GM12878 (cell line): ENCODE measurements around the gene NEGR1.

ENCODE experiments used
- GABPA ChIP-seq: IDR thresholded peaks from 2 replicates; pipeline ENCODE4 v1.6.1; 2014; ENCODE audit warnings: antibody characterized with exemption, low read depth, mild to moderate bottlenecking, inconsistent platforms
- POU2F2 ChIP-seq: IDR thresholded peaks from 3 replicates; pipeline ENCODE4 v1.6.1; 2011; ENCODE audit warnings: low read depth, mild to moderate bottlenecking, low read length, borderline replicate concordance
- SREBF1 ChIP-seq: IDR thresholded peaks from 2 replicates; pipeline ENCODE4 v1.6.1; 2012; ENCODE audit warnings: mild to moderate bottlenecking, low read length
- TF ChIP-seq, protein P1 (sequence below), 3 experiments: IDR thresholded peaks in 2 of 3; conservative IDR thresholded peaks in 1 of 3; 2 replicates each; pipeline ENCODE4 v1.5.1; 2011; ENCODE audit warnings: low read depth in 3 of 3, low read length in 3 of 3, mild to moderate bottlenecking in 3 of 3, control low read depth in 2 of 3, moderate library complexity in 2 of 3, inconsistent platforms in 1 of 3, mixed read lengths in 1 of 3; ENCODE audit not compliant: control insufficient read depth in 2 of 3, insufficient read depth in 1 of 3; ENCODE audit errors: extremely low read depth in 1 of 3
- TF ChIP-seq, protein P2 (sequence below): IDR thresholded peaks from 2 replicates; pipeline ENCODE4 v1.6.1; 2012; ENCODE audit warnings: mild to moderate bottlenecking, low read depth, low read length

DNA sequence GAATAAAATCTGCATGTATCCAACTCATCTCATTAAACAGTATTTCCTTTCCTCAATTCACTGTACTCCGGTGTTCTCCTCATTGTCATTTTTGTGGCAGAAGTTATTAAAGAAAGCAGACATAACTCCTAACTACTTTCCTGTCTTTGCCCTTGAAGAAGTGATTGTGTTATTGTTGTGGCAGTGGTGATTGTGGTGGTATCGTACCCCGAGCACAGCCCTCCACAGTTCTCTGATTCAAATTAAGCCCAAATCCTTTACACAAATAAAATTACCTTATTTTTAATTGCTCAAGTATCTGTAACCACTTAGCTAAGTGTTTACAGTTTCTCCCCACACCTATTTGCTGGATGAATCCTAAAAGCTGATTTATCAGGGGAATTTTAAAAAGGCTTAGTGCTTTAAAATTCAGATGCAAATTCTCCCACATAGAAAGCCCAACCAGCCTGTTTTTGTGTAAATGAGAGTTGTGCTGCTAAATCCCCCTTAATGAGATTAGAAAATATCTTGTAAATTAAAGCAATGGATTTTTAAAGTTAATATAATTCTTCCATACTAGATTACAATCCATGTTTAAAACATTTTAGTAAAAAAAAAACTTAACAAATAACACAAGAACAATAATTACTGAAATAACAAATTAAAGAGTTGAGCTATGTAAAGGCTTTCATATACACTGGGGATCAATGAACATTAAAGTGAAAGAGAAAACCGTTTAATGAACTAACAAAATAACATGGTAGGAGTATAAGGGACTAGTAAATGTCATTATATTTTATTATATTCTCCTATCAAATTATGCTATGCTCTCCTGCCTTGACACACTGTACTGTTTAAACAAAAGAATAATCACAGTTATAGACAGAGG lies 259.0 kb downstream of the NEGR1 start:
- TF ChIP-seq SREBF1 (no peak), GABPA (no peak), POU2F2 (no peak)
- TF ChIP-seq, protein P1, sequence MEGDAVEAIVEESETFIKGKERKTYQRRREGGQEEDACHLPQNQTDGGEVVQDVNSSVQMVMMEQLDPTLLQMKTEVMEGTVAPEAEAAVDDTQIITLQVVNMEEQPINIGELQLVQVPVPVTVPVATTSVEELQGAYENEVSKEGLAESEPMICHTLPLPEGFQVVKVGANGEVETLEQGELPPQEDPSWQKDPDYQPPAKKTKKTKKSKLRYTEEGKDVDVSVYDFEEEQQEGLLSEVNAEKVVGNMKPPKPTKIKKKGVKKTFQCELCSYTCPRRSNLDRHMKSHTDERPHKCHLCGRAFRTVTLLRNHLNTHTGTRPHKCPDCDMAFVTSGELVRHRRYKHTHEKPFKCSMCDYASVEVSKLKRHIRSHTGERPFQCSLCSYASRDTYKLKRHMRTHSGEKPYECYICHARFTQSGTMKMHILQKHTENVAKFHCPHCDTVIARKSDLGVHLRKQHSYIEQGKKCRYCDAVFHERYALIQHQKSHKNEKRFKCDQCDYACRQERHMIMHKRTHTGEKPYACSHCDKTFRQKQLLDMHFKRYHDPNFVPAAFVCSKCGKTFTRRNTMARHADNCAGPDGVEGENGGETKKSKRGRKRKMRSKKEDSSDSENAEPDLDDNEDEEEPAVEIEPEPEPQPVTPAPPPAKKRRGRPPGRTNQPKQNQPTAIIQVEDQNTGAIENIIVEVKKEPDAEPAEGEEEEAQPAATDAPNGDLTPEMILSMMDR (IDR thresholded peaks at IDR 0.05 in 2 of 3, conservative IDR thresholded peaks at IDR 0.05 in 1 of 3; ENCODE audit: control insufficient read depth in 2 of 3, extremely low read depth in 1 of 3, insufficient read depth in 1 of 3, low read depth in 3 of 3, low read length in 3 of 3), result no peak
- TF ChIP-seq, protein P2, sequence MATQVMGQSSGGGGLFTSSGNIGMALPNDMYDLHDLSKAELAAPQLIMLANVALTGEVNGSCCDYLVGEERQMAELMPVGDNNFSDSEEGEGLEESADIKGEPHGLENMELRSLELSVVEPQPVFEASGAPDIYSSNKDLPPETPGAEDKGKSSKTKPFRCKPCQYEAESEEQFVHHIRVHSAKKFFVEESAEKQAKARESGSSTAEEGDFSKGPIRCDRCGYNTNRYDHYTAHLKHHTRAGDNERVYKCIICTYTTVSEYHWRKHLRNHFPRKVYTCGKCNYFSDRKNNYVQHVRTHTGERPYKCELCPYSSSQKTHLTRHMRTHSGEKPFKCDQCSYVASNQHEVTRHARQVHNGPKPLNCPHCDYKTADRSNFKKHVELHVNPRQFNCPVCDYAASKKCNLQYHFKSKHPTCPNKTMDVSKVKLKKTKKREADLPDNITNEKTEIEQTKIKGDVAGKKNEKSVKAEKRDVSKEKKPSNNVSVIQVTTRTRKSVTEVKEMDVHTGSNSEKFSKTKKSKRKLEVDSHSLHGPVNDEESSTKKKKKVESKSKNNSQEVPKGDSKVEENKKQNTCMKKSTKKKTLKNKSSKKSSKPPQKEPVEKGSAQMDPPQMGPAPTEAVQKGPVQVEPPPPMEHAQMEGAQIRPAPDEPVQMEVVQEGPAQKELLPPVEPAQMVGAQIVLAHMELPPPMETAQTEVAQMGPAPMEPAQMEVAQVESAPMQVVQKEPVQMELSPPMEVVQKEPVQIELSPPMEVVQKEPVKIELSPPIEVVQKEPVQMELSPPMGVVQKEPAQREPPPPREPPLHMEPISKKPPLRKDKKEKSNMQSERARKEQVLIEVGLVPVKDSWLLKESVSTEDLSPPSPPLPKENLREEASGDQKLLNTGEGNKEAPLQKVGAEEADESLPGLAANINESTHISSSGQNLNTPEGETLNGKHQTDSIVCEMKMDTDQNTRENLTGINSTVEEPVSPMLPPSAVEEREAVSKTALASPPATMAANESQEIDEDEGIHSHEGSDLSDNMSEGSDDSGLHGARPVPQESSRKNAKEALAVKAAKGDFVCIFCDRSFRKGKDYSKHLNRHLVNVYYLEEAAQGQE, result no peak
